T-cell (primary cell): ENCODE measurements around the gene RASAL3. TPM values are rescaled to one million over a fixed set of nuclear protein-coding genes. Genes with fewer than 3 reads are reported as not detected.
"Not testable (repeated sequence)": the region's sequence is repeated elsewhere in the genome, so short reads cannot be mapped to it uniquely, and the experiment has no call there.

ENCODE experiments used
- ATAC-seq, 4 experiments: fragments of 200-7000 bp in 3 of 4; fragments of 150-1000 bp in 1 of 4; cut with Tn5 transposase; replicated peaks in 1 of 4; 1 replicate in 3 of 4; 2 replicates in 1 of 4; pipeline ENCODE4 v1.10.0; 2021; ENCODE audit warnings: moderate library complexity in 3 of 4, mild to moderate bottlenecking in 2 of 4, moderate number of reproducible peaks in 1 of 4
- CTCF ChIA-PET, 2 donors: fragments of 300-600 bp; sonication (Branson Sonifier 250); formaldehyde crosslinking; loops; one replicate each; lab custom pipeline; 2022; ENCODE audit warnings: antibody characterized with exemption in 2 of 2; lab: Charles Lee
- POLR2A ChIA-PET, 2 donors: fragments of 300-600 bp; sonication (Branson Sonifier 250); formaldehyde crosslinking; loops; one replicate each; lab custom pipeline; 2022; ENCODE audit warnings: antibody characterized with exemption in 2 of 2; lab: Charles Lee
- DNase-seq, 35 experiments: peaks; one replicate each; pipeline versions ENCODE4 v3.0.0 to v3.0.0-alpha.2; 2013 to 2023
- H3K27ac ChIP-seq: one replicate; pipeline ENCODE4 v1.5.1; 2013; ENCODE audit warnings: low read length
- H3K27me3 ChIP-seq, 2 experiments: replicated peaks in 1 of 2; 1 replicate in 1 of 2; 2 replicates in 1 of 2; pipeline versions ENCODE4 v1.6.1 to v1.7.0; 2013; ENCODE audit warnings: low read length in 1 of 2, mixed read lengths in 1 of 2; ENCODE audit not compliant: control insufficient read depth in 2 of 2, insufficient read depth in 2 of 2; ENCODE audit errors: extremely low read depth in 1 of 2
- H3K36me3 ChIP-seq, 2 donors: 1 replicate in 1 of 2; 2 replicates in 1 of 2; pipeline versions ENCODE4 v1.6.1 to v1.7.0; 2013; ENCODE audit warnings: low read length in 1 of 2; ENCODE audit not compliant: control insufficient read depth in 2 of 2, insufficient read depth in 1 of 2; ENCODE audit errors: extremely low read depth in 1 of 2
- H3K4me1 ChIP-seq, 2 experiments: 1 replicate in 1 of 2; 2 replicates in 1 of 2; pipeline versions ENCODE4 v1.6.1 to v1.7.0; 2013; ENCODE audit warnings: low read length in 2 of 2, mixed read lengths in 1 of 2; ENCODE audit not compliant: insufficient read depth in 2 of 2, control insufficient read depth in 1 of 2; ENCODE audit errors: extremely low read depth in 1 of 2
- H3K4me3 ChIP-seq, 2 donors: 1 replicate in 1 of 2; 2 replicates in 1 of 2; pipeline versions ENCODE4 v1.5.1 to v1.7.0; 2013; ENCODE audit warnings: mild to moderate bottlenecking in 2 of 2, low read length in 1 of 2, moderate library complexity in 1 of 2; ENCODE audit not compliant: control insufficient read depth in 1 of 2; ENCODE audit errors: extremely low read depth in 1 of 2
- H3K9me3 ChIP-seq: 2 replicates; pipeline ENCODE4 v1.7.0; 2013
- H3K27ac Mint-ChIP-seq, 2 donors: one replicate each; pipeline ENCODE4 v1.8.0; 2020 to 2021; ENCODE audit warnings: mild to moderate bottlenecking in 2 of 2, mixed read lengths in 2 of 2
- H3K27me3 Mint-ChIP-seq, 2 donors: one replicate each; pipeline ENCODE4 v1.8.0; 2021 to 2022; ENCODE audit warnings: mixed read lengths in 2 of 2
- H3K36me3 Mint-ChIP-seq: one replicate; pipeline ENCODE4 v1.8.0; 2021; ENCODE audit warnings: mixed read lengths
- H3K4me1 Mint-ChIP-seq, 3 donors: one replicate each; pipeline ENCODE4 v1.8.0; 2020 to 2022; ENCODE audit warnings: mixed read lengths in 3 of 3, mild to moderate bottlenecking in 1 of 3
- H3K4me3 Mint-ChIP-seq, 3 donors: one replicate each; pipeline ENCODE4 v1.8.0; 2020 to 2022; ENCODE audit warnings: mild to moderate bottlenecking in 3 of 3, mixed read lengths in 3 of 3, moderate library complexity in 3 of 3
- H3K9me3 Mint-ChIP-seq, 3 donors: one replicate each; pipeline ENCODE4 v1.8.0; 2020 to 2022; ENCODE audit warnings: mixed read lengths in 3 of 3
- WGBS: methylation state at CpG from one replicate; pipeline ENCODE4 v1.1.5; 2013; ENCODE audit warnings: missing lambda C conversion rate; ENCODE audit not compliant: insufficient coverage; 5-methylcytosine and 5-hydroxymethylcytosine counted together
- total RNA-seq, 35 experiments: library from RNA in 6 of 35; stranded (reverse) in 6 of 35; fragments of 120-200 nt in 1 of 35; gene quantifications; one replicate each; pipeline versions ENCODE4 v1.2.1 to v1.2.4 and lab custom pipeline; 2013 to 2026

Gene RASAL3
- total RNA-seq, 5 donors from 2014 or later (not counting 1 experiment from before 2014, with no cell fraction given): 166 to 296 (median 284) TPM

- H3K27me3 Mint-ChIP-seq: no peaks in the 10 kb centered on the region
- peak overlapping the region; percentile 71 to 89 for H3K4me3 ChIP-seq
- CTCF ChIA-PET: interaction anchor here in 1 of 2 donors (1.2 to 3.1 kb wide), 12 partner anchors 8 to 142 kb away, joined by 4 to 113 read pairs (median 12); partner anchors contain the start of gene AKAP8
- peaks cover 14 to 32% of the 10 kb centered on the region in 2 experiments for H3K4me1 ChIP-seq
- no peaks in the 10 kb centered on the region for H3K27me3 ChIP-seq
- H3K36me3 ChIP-seq: peaks cover 7 to 13% of the 10 kb centered on the region in 2 donors
- WGBS: 0% methylated on average over 12 of the region's 16 CpGs
- peak overlapping the region; percentile 90 to 99 (median 97) for H3K4me3 Mint-ChIP-seq
- H3K4me1 Mint-ChIP-seq: peaks cover 47 to 53% (median 52%) of the 10 kb centered on the region in 3 donors
- DNase-seq (peak in 3 of 35 experiments; percentile 7 to 11 (median 7)), ATAC-seq (no peak)
- no peaks in the 10 kb centered on the region for H3K9me3 Mint-ChIP-seq
- H3K27ac ChIP-seq: peak overlapping the region; percentile 55
- peak overlapping the region; percentile 66 to 98 for H3K27ac Mint-ChIP-seq
- peaks cover 20% of the 10 kb centered on the region for H3K36me3 Mint-ChIP-seq
- POLR2A ChIA-PET: interaction anchor here (0.5 to 1.8 kb wide), 6 partner anchors 38 to 182 kb away, joined by 3 to 13 read pairs (median 4); no protein-coding TSS in a partner anchor
- H3K9me3 ChIP-seq: no peaks in the 10 kb centered on the region
Observed at GRCh38 chr19:15418231-15418578, 46.1 kb downstream of the RASAL3 start.

DNA sequence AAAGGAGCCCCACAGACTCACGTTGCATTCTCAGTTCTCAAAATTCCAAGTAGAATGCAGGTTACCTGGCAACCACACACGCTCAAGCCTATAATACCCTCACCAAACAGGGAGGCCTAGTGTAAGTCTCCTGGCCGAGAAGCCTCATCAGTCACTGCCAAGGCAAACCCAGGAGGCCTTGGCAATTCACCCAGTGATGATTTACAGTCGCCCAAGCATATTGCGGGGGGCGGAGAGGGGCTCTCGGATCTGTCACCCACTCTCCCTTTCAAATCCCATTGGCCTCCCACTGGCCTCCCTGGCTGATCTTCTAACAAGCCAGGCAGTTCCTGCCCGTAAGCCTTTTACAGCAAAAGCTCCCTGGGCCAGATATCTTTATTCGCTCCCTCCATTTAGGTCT, 46.6 kb downstream of the RASAL3 start:
- Mint-ChIP-seq H3K27me3 (no peaks in the 10 kb centered on the region), H3K27ac (peak overlapping the region; percentile 66 to 98), H3K4me3 (peak overlapping the region; percentile 90 to 99 (median 97)), H3K36me3 (peaks cover 18% of the 10 kb centered on the region), H3K9me3 (no peaks in the 10 kb centered on the region), H3K4me1 (peaks cover 52 to 58% (median 57%) of the 10 kb centered on the region in 3 donors)
- ATAC-seq (no peak), DNase-seq (no peak)
- H3K9me3 ChIP-seq: no peaks in the 10 kb centered on the region
- peaks cover 14 to 32% of the 10 kb centered on the region in 2 experiments for H3K4me1 ChIP-seq
- ChIA-PET CTCF (interaction anchor here in 1 of 2 donors (1.5 kb wide), 1 partner anchor 138 kb away, joined by 4 read pairs; no protein-coding TSS in a partner anchor), POLR2A (no interaction called here)
- peak overlapping the region; percentile 71 to 89 for H3K4me3 ChIP-seq
- WGBS: 20% methylated on average over 8 of the region's 9 CpGs
- peaks cover 2 to 8% of the 10 kb centered on the region in 2 donors for H3K36me3 ChIP-seq
- no peaks in the 10 kb centered on the region for H3K27me3 ChIP-seq
- H3K27ac ChIP-seq: peak overlapping the region; percentile 55

GRCh38 chr19:15412832-15413231, 51.5 kb downstream of the RASAL3 start:
- peaks cover 50 to 67% (median 63%) of the 10 kb centered on the region in 3 donors for H3K4me1 Mint-ChIP-seq
- peaks cover 14 to 32% of the 10 kb centered on the region in 2 experiments for H3K4me1 ChIP-seq

DNA sequence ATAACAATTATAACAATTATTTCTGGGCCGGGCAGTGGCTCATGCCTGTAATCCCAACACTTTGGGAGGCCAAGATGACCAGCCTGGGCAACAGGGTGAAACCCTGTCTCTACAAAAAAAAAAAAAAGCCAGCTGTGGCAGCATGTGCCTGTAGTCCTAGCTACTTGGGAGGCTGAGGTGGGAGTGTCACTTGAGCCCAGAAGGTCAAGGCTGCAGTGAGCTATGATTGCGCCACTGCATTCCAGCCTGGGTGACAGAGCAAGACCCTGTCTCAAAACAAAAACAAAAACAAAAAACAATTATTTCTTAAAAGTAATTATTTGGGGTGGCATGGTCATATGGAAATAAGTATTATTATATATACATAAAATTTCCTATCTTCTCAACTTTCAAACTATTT, 53.0 kb downstream of the RASAL3 start:
- no CpG with 5 or more reads among the region's 2 CpGs for WGBS
- CTCF ChIA-PET: interaction anchor here (0.6 to 0.7 kb wide), 3 partner anchors 94 to 960 kb away, joined by 4 to 5 read pairs (median 4); no protein-coding TSS in a partner anchor
- not testable (repeated sequence) for H3K4me3 Mint-ChIP-seq, H3K9me3 Mint-ChIP-seq, ATAC-seq, DNase-seq, H3K4me3 ChIP-seq, H3K27me3 Mint-ChIP-seq, H3K27me3 ChIP-seq, H3K27ac Mint-ChIP-seq, H3K9me3 ChIP-seq, H3K27ac ChIP-seq
- POLR2A ChIA-PET: interaction anchor here in 1 of 2 donors (0.6 kb wide), 1 partner anchor 53 kb away, joined by 3 read pairs; no protein-coding TSS in a partner anchor
- Histone ChIP-seq H3K36me3 (peaks cover 12 to 17% of the 10 kb centered on the region in 2 donors), H3K4me1 (peaks cover 12 to 30% of the 10 kb centered on the region in 2 experiments)
- H3K4me1 Mint-ChIP-seq: peaks cover 46 to 66% (median 61%) of the 10 kb centered on the region in 3 donors
- peaks cover 25% of the 10 kb centered on the region for H3K36me3 Mint-ChIP-seq

More at GRCh38 chr19:15412832-15413231, 51.5 kb downstream of the RASAL3 start:
- 71% methylated on average over 1 of the region's 4 CpGs for WGBS
- Mint-ChIP-seq H3K36me3 (peaks cover 24% of the 10 kb centered on the region), H3K4me3 (no peak overlapping the region), H3K27ac (no peak overlapping the region), H3K9me3 (no peaks in the 10 kb centered on the region), H3K27me3 (no peaks in the 10 kb centered on the region)
- Histone ChIP-seq H3K36me3 (peaks cover 6 to 14% of the 10 kb centered on the region in 2 donors), H3K9me3 (no peaks in the 10 kb centered on the region), H3K4me3 (no peak overlapping the region), H3K27me3 (no peaks in the 10 kb centered on the region), H3K27ac (no peak overlapping the region)
- no peak for DNase-seq
- ChIA-PET CTCF (no interaction called here), POLR2A (interaction anchor here in 1 of 2 donors (0.6 kb wide), 1 partner anchor 21 kb away, joined by 3 read pairs; no protein-coding TSS in a partner anchor)
- ATAC-seq: no peak

- WGBS: 58% methylated on average over 3 of the region's 3 CpGs
- no peaks in the 10 kb centered on the region for H3K9me3 ChIP-seq
- H3K27me3 ChIP-seq: no peaks in the 10 kb centered on the region
- peaks cover 5 to 25% of the 10 kb centered on the region in 2 experiments for H3K4me1 ChIP-seq
- peaks cover 48 to 51% (median 48%) of the 10 kb centered on the region in 3 donors for H3K4me1 Mint-ChIP-seq
- H3K4me3 Mint-ChIP-seq: peak overlapping the region in 1 of 3 donors; percentile 1
- ChIA-PET CTCF (no interaction called here), POLR2A (interaction anchor here in 1 of 2 donors (0.6 kb wide), 1 partner anchor 14 kb away, joined by 3 read pairs; the partner anchor contains the start of gene AKAP8L)
- no peaks in the 10 kb centered on the region for H3K27me3 Mint-ChIP-seq
- DNase-seq: no peak
- no peak for ATAC-seq
- peak overlapping the region in 1 of 2 donors; percentile 2 for H3K27ac Mint-ChIP-seq
- H3K36me3 Mint-ChIP-seq: peaks cover 24% of the 10 kb centered on the region
- no peak overlapping the region for H3K4me3 ChIP-seq
- H3K9me3 Mint-ChIP-seq: no peaks in the 10 kb centered on the region
- H3K36me3 ChIP-seq: peaks cover 27 to 58% of the 10 kb centered on the region in 2 donors
- no peak overlapping the region for H3K27ac ChIP-seq
Observed at GRCh38 chr19:15404780-15405211, 59.5 kb downstream of the RASAL3 start.

GRCh38 chr19:15404097-15404779, 60.1 kb downstream of the RASAL3 start:
- no peaks in the 10 kb centered on the region for H3K9me3 Mint-ChIP-seq
- peak overlapping the region in 1 of 2 donors; percentile 2 for H3K27ac Mint-ChIP-seq
- Histone ChIP-seq H3K36me3 (peaks cover 33 to 58% of the 10 kb centered on the region in 2 donors), H3K4me3 (no peak overlapping the region), H3K9me3 (no peaks in the 10 kb centered on the region), H3K4me1 (peaks cover 5 to 22% of the 10 kb centered on the region in 2 experiments), H3K27ac (no peak overlapping the region), H3K27me3 (no peaks in the 10 kb centered on the region)
- H3K4me3 Mint-ChIP-seq: peak overlapping the region in 1 of 3 donors; percentile 1
- no peak for DNase-seq
- WGBS: 94% methylated on average over 6 of the region's 7 CpGs
- POLR2A ChIA-PET: no interaction called here
- peaks cover 42 to 46% (median 44%) of the 10 kb centered on the region in 3 donors for H3K4me1 Mint-ChIP-seq
- H3K27me3 Mint-ChIP-seq: no peaks in the 10 kb centered on the region
- CTCF ChIA-PET: no interaction called here
- no peak for ATAC-seq
- H3K36me3 Mint-ChIP-seq: peaks cover 20% of the 10 kb centered on the region
